ENCODE measurements around the gene DNAI4.

The DNAI4 gene

DNA sequence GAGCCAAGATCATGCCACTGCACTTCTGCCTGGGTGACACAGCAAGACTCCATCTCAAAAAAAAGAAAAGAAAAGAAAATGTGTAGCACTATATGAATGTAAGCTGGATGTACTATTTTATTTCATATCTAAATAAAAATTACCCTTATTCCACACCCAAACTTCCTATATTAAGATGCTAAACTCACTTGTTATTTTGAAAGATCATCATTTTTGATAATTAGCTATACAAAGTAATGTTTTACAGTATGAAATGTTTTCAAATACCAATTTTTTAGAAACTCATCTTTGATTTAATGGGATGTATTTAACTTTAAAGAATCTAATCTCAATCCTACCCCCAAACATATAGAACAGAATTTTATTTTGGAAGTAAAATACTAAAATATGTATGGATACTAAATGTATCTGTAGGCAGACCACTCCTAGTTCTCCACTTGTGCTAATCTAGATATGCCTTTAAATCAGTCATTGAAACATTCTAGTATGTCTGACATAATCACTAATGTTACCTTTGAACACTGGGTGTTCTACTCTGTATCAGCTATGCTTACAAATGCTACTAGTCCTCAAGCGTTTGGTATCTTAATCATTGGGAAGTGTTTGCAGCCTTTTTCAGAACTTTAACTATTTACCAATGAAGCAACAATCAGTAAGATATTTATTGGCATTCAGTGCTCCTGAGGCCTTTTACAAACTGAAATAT is 13.0 kb upstream of the DNAI4 start:
- TF ChIP-seq, protein P1, sequence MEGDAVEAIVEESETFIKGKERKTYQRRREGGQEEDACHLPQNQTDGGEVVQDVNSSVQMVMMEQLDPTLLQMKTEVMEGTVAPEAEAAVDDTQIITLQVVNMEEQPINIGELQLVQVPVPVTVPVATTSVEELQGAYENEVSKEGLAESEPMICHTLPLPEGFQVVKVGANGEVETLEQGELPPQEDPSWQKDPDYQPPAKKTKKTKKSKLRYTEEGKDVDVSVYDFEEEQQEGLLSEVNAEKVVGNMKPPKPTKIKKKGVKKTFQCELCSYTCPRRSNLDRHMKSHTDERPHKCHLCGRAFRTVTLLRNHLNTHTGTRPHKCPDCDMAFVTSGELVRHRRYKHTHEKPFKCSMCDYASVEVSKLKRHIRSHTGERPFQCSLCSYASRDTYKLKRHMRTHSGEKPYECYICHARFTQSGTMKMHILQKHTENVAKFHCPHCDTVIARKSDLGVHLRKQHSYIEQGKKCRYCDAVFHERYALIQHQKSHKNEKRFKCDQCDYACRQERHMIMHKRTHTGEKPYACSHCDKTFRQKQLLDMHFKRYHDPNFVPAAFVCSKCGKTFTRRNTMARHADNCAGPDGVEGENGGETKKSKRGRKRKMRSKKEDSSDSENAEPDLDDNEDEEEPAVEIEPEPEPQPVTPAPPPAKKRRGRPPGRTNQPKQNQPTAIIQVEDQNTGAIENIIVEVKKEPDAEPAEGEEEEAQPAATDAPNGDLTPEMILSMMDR (IDR thresholded peaks at IDR 0.05; ENCODE audit: borderline replicate concordance, insufficient read depth, low read depth, low read length): no peak
- H3K4me3 ChIP-seq (ENCODE audit: low read depth, low read length): no peak overlapping the region

DNA sequence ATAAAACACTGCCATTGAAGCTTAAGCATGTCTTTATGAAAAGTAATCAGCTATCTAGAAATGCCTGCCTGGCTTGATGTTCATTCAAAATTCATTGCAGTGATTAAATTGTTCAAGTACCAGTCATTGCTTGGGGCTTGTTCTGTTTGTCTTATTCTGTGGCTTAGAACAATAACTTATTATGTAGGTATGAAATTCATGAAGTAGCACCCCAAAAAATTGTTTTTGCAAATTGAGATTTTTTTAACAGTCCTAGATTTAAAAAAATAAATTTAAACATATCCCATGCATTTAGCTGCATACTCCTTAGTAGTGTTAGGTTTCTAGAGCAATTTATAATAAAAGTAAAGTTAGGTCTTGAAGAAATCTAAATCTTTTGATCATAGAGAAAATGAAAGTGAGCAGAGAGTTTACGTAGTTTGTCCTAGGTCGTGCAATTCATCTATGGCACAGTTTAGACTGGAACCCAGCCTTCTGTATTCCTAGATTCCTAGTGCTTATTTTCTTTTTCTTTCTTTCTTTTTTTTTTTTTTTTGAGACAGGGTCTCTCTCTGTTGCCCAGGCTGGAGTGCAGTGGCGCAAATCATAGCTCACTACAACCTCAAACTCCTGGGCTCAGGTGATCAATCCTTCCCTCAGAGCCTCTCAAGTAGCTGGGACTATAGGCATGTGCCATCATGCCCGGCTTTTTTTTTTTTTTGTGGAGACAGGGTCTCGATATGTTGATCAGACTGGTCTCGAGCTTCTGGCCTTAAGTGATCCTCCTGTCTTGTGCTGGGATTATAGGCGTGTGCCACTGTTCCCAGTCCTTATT is 9.4 kb upstream of the DNAI4 start:
- H3K4me3 ChIP-seq (ENCODE audit: low read depth, low read length): no peak overlapping the region
- TF ChIP-seq, protein P1 (IDR thresholded peaks at IDR 0.05; ENCODE audit: borderline replicate concordance, insufficient read depth, low read depth, low read length): no peak

DNA sequence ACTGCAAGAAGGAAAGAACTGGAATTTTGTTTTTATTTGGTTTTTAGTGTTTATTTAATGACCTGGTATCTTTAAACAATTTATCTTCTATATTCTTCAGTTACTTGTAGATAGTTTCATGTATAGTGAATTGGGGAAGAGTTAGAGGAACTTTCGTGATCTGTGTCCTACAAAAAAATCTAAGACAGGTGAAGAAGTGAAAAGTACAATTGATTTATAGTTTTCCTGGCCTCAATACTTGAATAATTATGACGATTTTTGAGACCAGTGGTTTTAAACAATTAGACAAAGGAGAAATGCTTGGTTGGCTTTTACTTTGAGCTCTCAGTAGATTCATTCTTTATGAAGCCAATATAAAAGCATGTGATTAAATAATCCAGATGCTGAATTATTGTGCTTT is 7.6 kb upstream of the DNAI4 start:
- H3K4me3 ChIP-seq (ENCODE audit: low read depth, low read length): no peak overlapping the region
- TF ChIP-seq, protein P1 (IDR thresholded peaks at IDR 0.05; ENCODE audit: borderline replicate concordance, insufficient read depth, low read depth, low read length): no peak

DNA sequence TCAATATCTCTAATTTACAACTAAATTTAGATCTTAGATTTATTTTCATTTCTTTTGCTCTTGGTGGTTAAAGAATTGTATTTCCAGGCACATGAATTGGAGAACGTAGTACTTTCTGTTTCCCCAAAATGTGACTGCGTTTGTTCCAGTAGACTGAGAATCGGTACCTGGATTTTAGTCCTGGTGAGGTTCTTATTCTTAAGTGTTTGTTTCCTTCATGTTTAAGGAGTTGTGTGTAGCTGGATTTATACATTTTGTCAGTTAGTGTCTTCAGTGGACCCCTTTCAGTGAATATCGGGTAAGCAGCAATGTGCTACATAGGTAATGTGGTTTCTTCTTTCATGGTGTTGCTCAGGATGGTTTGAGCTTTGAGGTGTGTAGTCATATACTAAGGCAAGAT is 6.9 kb upstream of the DNAI4 start:
- peak overlapping the region; percentile 91 for H3K4me3 ChIP-seq (ENCODE audit: low read depth, low read length)
- TF ChIP-seq, protein P1 (IDR thresholded peaks at IDR 0.05; ENCODE audit: borderline replicate concordance, insufficient read depth, low read depth, low read length): no peak

DNA sequence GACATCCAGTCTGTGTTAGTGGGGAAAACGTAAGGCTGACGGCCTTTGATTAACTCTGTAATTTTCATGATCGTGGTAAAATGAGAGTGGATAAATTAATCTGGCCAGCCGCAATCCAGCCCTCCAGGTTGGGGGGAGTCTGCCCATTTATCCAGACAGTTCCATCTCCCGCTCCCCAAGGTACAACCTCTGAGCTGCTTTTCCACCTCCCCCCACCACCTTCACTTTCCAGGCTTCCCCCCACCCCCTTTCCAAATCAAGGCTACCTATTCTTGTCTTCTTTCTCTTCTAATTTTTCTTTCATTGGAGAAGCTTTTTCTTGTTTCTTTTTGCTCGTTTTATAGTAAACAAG is 6.1 kb upstream of the DNAI4 start:
- H3K4me3 ChIP-seq (ENCODE audit: low read depth, low read length): peak overlapping the region; percentile 91
- TF ChIP-seq, protein P1 (IDR thresholded peaks at IDR 0.05; ENCODE audit: borderline replicate concordance, insufficient read depth, low read depth, low read length): no peak

DNA sequence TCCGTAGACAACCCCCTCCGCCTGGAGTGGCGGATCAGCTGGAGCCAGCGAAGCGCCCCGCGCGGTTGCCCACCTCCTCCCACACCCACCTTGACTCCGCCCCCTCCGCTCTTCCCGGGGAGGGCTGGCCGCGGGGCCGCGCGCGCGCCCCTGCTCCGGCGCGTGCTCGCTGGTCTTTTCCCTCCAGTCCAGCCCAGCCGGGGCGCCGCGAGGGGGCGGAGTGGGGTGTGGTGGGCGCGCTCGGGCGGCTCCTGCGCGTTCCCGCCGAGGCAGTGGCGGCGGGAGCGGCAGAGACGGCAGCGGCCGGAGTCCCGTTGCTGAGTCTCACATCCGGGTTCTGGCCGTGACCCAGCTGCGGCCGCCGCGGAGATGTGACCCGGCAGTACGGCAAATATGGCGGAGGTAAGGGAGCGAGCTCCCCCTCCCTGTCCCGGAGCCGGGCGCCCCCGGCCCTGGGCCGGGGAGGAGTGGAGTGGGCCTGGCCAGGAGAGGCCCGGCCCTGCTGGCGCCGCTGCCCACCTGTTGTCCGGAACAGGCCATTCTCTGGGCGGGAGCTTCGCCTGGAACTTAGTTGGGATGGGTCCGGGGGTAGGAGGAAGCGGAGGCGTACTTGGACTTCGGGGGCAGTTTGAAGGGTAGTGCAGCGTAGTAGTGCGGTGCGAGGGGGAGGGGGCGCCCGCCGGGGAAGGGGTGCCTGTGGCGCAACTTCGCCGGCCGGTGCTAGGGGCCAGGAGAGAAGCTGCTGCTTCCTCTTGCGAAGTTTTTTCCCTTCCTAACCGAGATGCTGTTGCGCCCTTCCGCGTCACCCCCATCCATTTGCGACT is 5.6 kb upstream of the DNAI4 start:
- TF ChIP-seq, protein P1 (IDR thresholded peaks at IDR 0.05; ENCODE audit: borderline replicate concordance, insufficient read depth, low read depth, low read length): peak; percentile 20; the same call in 1 of the 2 replicates
- H3K4me3 ChIP-seq (ENCODE audit: low read depth, low read length): peak overlapping the region; percentile 91

All from GM12875 (cell line).